ENCODE data around the gene RBM46.

The RBM46 gene

GRCh38 chr4:154781126-154781982 lies at the start of gene RBM46:
Gene RBM46 (plus strand): TSS chr4:154781272. CDS start chr4:154796753, 15,481 bp downstream.
- DNase-seq (ENCODE audit: low read depth in 3 of 3, low spot score in 1 of 3) = no peak

GRCh38 chr4:154731756-154732155 lies 49.3 kb upstream of the RBM46 start:
- DNase-seq (ENCODE audit: low read depth in 3 of 3, low spot score in 1 of 3) = no peak

GRCh38 chr4:154732669-154733068 lies 48.4 kb upstream of the RBM46 start:
- DNase-seq (ENCODE audit: low read depth in 3 of 3, low spot score in 1 of 3) = no peak

GRCh38 chr4:154736770-154737169 lies 44.3 kb upstream of the RBM46 start:
- DNase-seq (ENCODE audit: low read depth in 3 of 3, low spot score in 1 of 3) = no peak

GRCh38 chr4:154738426-154738825 lies 42.6 kb upstream of the RBM46 start:
- no peak for DNase-seq (ENCODE audit: low read depth in 3 of 3, low spot score in 1 of 3)

- no peak for DNase-seq (ENCODE audit: low read depth in 3 of 3, low spot score in 1 of 3)
These were observed 42.0 kb upstream of the RBM46 start for GRCh38 chr4:154739111-154739510.

GRCh38 chr4:154740462-154740861 lies 40.6 kb upstream of the RBM46 start:
- DNase-seq (ENCODE audit: low read depth in 3 of 3, low spot score in 1 of 3) = no peak

- no peak for DNase-seq (ENCODE audit: low read depth in 3 of 3, low spot score in 1 of 3)
These were observed 39.9 kb upstream of the RBM46 start for GRCh38 chr4:154741131-154741665.

- DNase-seq (ENCODE audit: low read depth in 3 of 3, low spot score in 1 of 3) = no peak
These were observed 38.9 kb upstream of the RBM46 start for GRCh38 chr4:154741922-154742850.

GRCh38 chr4:154743683-154744340 lies 37.3 kb upstream of the RBM46 start, which contains the start of gene LRAT:
Gene LRAT (plus strand): TSS chr4:154744000. CDS start chr4:154744327, 327 bp downstream.
- DNase-seq (ENCODE audit: low read depth in 3 of 3, low spot score in 1 of 3) = peak in 1 of 3 donors; percentile 8

- no peak for DNase-seq (ENCODE audit: low read depth in 3 of 3, low spot score in 1 of 3)
These were observed 36.6 kb upstream of the RBM46 start for GRCh38 chr4:154744341-154744926.

- no peak for DNase-seq (ENCODE audit: low read depth in 3 of 3, low spot score in 1 of 3)
These were observed 23.4 kb upstream of the RBM46 start for GRCh38 chr4:154757713-154758112.

GRCh38 chr4:154760895-154761294 lies 20.2 kb upstream of the RBM46 start:
- no peak for DNase-seq (ENCODE audit: low read depth in 3 of 3, low spot score in 1 of 3)

GRCh38 chr4:154778264-154778663 lies 2.8 kb upstream of the RBM46 start:
- no peak for DNase-seq (ENCODE audit: low read depth in 3 of 3, low spot score in 1 of 3)

- no peak for DNase-seq (ENCODE audit: low read depth in 3 of 3, low spot score in 1 of 3)
These were observed 1.6 kb upstream of the RBM46 start for GRCh38 chr4:154779362-154779947.

- DNase-seq (ENCODE audit: low read depth in 3 of 3, low spot score in 1 of 3) = no peak
These were observed 866 bp downstream of the RBM46 start for GRCh38 chr4:154781983-154782293.

- DNase-seq (ENCODE audit: low read depth in 3 of 3, low spot score in 1 of 3) = no peak
These were observed 26.1 kb downstream of the RBM46 start for GRCh38 chr4:154807042-154807630.

- DNase-seq (ENCODE audit: low read depth in 3 of 3, low spot score in 1 of 3) = no peak
These were observed 37.2 kb downstream of the RBM46 start for GRCh38 chr4:154818230-154818629.

- no peak for DNase-seq (ENCODE audit: low read depth in 3 of 3, low spot score in 1 of 3)
These were observed 41.7 kb downstream of the RBM46 start for GRCh38 chr4:154822775-154823174.

GRCh38 chr4:154836030-154836429 lies 55.0 kb downstream of the RBM46 start:
- DNase-seq (ENCODE audit: low read depth in 3 of 3, low spot score in 1 of 3) = no peak

Data from stimulated activated CD4-positive, alpha-beta T cell treated with anti-CD3 and anti-CD28 coated beads, TNF-alpha, amount 100 ng/mL, for 1 hour (primary cell).